Kasumi-1 (cell line): ENCODE measurements around the gene RNF25.

ENCODE experiments used
- DNase-seq, 2 experiments: peaks; one replicate each; lab custom pipeline; 2025; lab: John Stamatoyannopoulos, UW

The RNF25 gene

DNA sequence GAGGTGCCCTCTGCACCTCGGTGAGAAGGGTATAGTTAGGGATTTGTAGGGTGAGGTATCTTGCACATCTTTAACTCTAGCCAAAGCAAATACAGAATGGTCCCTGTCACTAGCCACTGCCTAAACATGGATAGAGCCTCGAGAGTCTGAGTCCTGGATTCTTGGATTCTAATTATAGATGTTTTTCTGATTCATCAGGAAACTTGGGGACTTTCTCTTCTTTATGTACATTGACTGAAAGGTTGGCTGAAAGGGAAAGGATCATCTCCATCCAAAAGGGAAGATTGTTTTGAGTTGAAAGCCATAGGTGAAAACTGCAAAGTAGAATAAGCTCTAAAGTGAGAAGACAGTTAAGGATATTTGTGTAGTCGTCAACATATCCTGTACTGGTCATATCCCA lies 8.3 kb upstream of the RNF25 start:
- no peak for DNase-seq

DNA sequence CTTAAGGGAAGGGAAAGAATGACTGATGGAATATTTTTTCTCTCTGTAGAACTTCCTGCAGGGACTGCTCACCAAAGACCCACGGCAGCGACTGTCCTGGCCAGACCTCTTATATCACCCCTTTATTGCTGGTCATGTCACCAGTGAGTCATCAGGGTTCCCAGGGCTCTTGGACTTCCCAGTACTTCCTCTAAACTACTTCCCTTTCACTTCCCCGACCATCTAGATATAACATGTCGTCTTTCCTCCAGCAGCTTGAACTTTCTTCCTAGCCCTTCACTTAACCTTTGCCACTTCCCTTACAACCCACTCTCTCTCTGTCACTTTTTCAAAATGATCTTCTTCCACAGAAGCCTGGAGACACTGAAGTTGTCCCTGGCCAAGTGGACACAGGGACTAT lies 7.3 kb upstream of the RNF25 start:
- no peak for DNase-seq

DNA sequence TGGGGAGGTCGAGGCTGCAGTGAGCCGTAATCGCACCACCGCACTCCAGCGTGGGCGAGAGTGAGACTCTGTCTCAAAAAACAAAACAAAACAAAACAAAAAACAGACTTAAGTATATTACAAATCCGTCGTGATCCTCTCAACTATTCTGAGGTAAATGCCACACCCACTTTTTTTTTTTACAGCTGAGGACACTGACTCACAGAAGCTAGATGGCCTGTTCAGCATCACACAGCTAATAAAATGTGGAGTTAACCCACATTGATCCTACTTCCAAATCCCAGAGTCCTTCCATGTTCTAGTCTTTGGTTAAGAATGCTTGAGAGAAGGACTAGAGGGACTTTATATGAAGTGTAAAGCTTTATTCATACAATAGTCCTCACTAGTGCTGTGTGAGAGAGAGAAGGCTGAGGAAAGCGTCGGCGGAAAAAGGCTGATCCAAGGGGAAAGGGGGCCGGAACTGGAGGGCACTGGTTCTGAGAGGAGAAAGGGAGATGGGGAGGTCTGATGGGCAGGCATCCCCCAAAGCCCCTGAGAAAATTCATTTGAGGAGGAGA lies 627 bp downstream of the RNF25 start:
- no peak for DNase-seq

DNA sequence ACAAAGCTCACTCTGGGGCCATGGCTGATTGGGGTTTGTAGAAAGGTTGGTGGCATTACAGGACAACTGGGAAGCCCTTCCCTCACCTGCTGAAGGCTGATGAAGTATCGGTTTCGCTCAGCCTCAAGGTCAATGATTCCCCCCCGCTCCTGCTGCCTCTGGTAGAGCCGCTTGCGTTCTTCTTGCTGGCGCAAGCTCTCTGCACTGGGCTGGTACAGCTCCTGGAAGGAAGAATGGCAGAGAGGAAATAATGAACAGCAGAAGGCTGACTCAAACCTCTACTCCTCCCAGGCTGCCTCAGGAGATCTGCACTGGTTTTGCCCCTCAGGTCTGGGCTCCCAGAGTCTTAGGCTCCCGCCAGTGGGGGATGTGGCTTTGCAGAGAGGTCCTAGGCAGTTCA lies 7.1 kb downstream of the RNF25 start:
- DNase-seq: no peak

DNA sequence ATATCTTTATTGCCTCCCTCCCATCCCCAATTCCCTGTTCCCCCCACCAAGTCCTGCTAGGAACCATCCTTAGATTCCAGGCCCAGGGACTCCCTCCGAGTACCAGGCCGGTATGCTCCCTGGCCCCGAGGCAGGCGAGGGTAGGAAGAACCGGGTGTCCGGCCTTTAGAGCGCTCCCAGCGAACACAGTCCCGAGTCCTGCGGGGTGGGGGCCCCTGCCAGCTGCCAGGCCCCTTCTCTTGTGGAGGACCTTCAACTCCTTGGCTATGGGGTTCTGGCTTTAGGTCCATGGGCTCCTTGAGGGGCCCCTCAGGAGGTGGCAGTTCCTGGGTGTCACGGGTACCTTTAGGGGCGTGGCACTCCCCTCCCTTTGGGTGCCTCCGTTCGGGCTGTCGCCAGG lies 7.9 kb downstream of the RNF25 start:
- DNase-seq: no peak

DNA sequence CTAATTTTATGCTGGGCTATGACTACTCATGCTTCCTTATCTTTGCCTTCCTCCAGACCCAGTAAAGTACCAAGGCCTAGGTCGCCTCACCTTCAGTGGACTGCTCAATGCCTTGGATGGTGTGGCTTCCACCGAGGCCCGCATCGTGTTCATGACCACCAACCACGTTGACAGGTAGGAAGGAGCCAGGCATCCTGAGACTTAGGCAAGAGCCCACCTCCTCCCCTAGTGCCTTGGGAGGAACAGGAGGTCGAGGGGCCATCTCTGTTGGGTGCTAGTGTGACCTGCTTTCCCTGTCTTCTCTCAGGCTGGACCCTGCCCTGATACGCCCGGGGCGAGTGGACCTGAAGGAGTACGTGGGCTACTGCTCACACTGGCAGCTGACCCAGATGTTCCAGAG lies 9.0 kb downstream of the RNF25 start:
- no peak for DNase-seq

DNA sequence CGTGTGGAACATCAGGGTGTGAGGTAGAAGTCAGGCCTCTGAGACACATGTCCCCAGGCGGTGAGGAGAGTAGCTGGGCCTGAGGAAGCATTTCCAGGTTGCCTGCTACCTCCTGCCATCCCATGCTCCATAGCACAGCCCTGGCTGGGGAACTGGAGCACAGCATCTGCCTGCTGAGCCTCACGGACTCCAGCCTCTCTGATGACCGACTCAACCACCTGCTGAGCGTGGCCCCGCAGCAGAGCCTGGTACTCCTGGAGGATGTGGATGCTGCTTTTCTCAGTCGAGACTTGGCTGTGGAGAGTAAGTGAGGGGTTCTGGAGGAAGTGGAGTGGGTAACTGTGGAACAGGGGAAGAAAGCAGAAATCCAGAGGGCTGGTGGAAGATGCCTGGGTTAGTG lies 9.4 kb downstream of the RNF25 start:
- no peak for DNase-seq

DNA sequence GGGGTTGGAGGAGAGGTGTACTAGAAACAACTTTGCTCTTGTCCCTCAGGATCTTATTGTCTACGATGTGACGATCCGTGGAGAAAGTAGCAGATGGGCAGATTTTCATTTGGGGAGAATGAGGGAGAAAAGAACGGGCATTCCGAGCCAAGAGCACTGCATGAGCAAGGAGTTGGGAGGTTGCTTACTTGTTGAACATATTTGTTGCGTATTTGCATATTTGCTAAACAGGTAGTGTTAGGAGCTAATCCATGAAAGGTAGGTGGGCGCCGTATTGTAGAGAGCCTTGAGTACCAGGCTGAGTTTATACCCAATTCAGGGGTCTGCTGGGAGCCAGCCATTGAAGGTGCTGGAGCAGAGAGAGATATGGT lies 11.8 kb downstream of the RNF25 start:
- DNase-seq: no peak

DNA sequence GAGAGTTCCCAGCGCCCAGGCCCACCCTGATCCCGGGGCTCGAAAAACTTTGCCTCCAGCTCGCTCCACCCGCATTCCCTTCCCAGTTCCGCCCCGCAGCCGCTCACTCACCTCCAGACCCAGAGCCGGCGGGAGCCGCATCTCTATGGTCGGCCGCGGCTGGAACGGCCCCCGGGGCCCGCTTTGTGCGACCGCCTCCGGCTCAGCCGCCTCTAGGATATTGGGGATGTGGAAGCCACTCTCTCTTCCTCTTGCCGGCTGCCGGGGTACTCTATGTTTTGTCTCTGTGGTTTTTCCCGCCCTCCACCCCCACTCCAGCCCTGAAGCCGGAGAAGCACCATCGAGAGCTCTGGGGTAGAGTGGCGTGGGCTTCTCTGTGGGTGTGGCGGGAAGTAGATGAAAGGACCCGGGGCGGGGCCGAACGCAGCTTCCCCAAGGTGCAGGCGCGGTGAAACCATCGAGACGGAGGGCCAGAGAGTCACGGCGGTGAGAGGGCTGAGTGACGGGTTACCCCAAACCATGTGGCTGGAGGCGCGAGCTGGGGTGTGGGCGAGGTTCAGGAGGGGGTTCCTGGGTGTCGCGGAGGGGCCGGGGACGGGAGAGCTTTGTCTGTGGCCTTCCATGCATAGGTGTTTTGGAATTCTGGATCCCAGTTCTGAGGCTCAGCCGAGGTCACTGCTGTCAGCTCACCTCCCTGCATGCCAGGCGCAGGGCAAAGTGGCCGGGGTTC lies 12.4 kb downstream of the RNF25 start, which contains the start of the genes BCS1L and ZNF142:
Gene BCS1L, plus strand, starts transcription at position 426 of the 730 bp plus-strand sequence. CDS start 1,305 bp downstream, outside the sequence.
Gene ZNF142, minus strand, starts transcription at position 366 of the 730 bp plus-strand sequence. CDS start 3,194 bp downstream, outside the sequence.
- peak; percentile 78 to 81 for DNase-seq

DNA sequence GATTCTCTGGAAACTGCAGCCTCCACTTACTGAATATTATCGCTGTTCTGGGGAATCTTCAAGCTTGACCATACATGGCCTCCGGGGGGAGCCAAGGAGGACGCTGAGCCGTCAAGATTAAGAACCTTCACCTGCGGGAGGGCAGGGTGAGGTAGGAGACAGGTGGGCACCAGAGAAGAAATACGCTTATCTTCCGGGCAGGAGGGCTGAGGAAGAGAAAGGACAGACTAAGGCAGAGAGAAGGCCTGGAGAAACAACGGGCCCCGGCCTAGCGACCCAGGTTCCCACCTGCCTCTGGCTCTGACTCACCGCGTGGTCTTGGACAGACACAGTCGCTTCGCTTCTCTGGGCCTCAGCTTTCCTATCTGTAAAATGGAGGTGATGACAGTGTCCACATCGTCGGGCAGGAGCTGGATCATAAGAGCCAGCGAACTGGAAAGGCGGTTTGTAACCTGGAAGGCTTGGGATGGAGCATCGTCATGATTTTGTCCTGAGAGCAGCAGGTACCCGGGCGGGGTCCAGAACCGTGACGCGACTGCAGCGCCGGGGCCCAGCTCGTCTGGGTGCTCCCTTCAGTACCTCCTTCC lies 13.0 kb downstream of the RNF25 start:
- DNase-seq: peak; percentile 16 to 33

DNA sequence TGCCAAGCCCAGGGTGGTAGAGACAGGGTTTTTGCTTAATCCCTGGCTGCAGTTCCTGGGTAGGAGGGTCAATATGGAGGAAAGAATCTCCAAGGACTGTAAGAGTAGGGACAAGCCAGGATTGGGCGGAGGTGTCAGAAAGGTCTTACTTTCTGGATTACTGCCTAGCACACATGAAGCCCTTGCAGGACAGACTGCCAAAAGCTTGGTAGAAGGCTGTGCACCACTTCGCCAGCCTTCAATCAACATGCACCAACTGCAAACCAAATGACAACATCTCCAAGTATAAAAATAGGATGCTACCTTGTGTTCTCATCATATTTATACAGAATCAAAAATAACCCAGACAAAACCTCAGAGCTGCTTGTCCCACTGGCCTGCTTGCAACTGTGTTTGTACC lies 16.1 kb downstream of the RNF25 start:
- DNase-seq: no peak

DNA sequence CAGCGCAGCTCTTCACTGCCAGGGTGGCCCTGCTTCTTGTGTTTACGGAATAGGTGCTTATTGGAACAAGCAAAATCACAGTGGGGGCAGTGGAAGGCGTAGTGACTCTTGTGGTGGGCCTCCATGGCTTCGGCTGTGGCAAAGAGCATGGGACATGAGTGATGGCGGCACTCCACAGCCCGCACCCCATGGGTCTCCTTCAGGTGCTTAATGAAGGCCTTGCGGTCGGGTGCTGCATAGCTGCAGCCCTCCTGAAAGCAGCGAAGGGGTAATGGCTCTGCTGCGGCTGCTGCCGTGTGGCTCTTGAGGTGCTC lies 23.1 kb downstream of the RNF25 start:
- DNase-seq: no peak

DNA sequence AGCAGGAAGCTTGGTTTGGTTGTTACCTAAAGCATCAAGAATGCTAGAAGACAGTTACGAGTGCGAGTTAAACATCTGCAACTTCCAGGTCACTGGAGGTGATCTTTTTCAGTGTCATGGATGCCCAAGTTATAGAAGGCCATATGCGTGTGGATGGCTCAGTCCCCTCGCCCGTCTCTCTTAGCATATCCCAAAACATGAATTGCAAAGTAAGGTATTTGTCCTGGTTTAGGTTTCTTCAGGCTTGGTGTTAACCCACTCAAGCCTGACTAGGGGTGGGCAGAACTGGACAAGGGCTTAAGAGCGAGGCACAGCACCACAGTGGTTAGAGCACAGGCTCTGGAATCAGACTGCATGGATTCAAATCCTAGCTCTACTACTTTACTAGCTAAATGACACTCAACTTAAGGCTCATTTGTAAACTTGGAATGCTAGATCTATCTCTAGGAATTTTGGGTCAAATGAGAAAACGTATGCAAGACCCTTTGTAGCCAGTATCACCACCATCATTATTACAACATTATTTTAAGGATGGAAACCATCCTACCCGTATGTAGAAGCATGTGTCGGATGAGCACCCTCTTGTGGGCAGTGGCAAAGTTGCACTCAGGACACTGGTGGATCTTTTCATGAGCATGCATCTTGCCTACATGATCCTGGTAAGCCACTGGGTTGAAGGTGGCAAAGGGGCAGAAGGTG lies 23.6 kb downstream of the RNF25 start:
- peak; percentile 14 to 27 for DNase-seq

DNA sequence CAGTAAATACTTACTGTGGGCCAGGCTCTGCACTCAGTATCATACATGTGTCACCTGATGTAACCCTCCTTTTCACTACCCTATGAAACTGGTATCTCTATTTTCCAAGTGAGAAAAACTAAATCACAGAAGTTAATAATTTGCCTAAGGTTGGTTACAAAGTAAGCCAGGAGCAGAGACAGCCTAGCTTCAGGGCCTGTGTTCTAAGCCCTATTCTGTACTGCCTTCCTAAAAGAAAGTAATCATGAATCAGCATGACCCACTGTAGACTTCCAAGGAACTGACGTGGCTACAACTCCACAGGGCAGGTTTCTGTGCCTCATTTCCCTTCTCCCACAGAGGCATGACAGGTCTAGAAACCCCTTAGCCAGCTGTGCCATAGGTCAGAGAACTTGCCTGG lies 26.7 kb downstream of the RNF25 start:
- DNase-seq: no peak

DNA sequence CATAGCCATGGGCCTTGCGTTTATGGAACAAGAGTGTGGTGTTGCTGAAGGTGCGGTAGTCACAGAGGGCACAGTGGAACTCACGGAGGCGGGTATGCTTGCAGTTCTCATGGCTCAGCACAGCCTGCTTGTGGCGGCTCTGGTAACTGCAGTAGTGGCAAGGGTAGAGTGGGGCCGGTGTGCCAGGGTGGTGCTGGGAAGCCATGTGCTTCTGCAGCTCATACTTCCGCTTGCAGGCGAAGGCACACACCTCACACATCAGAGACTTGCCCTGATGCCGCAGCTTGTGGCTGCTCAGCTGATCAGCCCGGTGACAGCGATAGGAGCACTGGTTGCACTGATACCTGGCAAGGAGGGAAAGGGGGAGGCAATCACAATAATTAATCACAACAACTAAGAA lies 27.1 kb downstream of the RNF25 start:
- DNase-seq: no peak

DNA sequence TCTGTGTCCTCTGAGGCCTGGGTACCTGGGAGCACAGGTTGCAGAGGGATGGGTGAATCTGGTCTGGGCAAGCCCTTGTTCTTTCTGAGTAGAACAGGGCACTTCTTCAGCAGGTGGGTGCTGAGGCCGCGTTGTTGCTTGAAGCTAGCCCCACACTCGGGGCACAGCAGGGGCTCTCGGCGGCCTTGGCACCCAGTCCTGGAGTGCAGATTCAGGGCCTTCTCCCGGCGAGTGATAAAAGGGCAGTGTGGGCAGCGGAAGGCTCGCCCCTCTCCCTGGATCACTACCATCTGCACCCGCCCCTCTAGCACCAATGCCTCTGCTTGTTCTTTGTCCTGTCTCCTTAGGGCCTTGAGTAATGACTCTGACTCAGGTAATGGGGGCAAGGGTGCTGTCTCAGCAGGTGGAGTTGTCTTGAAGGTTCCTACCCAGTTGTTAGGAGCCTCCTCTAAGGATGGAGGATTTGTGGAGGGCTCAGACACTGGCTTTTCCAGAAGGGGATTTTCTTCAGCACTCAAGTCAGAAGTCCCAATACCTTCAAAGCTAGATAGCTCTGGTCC lies 28.0 kb downstream of the RNF25 start:
- no peak for DNase-seq

DNA sequence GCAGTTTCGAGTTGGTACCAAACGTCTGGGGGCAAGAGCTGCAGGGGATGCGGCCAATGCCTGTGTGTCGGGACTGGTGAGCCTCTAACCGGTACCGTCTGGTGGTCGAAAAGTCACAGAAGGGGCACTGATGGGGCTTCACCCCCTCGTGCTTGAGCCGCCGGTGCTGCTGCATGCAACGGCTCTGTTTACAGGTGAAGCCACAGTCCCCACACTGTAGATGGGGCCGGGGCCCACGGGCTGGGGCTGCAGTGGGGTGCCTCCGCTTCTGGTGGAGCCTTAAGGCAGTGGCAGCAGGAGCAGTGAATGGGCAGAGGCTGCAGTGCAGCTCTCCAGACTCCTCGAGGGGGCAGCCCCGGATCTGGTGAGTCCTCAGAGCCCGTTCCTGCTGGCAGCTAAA lies 29.0 kb downstream of the RNF25 start:
- DNase-seq: no peak

DNA sequence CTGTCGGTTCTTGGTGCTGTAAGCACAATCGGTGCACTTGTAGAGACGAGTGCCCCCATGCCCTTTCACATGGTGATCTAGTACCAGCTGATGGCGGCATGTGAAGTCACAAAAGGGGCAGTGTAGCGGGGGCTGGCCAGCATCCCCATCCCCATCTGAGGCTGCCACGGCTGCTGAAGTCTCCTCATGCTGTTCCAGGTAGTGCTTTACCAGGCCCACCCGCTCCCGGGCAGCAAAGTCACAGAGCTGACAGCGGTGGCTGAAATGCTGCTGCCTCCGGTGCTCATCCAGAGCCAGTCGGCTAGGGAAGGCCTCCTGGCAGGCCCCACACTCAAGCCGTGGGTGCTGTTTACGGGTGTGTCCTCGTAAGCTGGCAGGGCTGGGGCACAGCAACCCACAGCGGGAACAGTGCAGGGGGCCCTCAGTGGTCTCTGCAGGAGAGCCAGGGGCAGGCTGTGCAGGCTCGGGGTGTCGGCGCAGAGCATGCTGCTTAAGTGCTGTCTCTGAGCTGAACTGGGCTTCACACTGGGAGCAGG lies 29.6 kb downstream of the RNF25 start:
- no peak for DNase-seq

DNA sequence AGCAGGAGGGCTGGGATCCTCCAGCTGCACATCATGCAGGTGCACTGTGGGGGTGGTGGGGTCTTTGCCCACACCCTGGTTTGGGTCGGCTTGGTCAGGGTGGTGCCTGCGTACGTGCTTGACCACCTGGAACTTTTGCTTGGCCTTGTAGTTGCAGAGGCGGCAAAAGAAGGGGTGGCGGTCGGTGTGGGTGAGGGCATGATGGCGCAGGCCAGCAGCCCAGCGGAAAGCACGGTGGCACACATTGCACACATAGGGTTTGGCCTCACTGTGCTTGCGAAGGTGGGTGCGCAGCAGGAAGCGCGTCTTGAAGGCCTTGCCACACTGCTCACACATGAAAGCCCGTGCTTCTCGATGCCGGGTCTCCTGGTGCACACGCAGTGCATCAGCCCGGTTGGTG lies 33.4 kb downstream of the RNF25 start:
- DNase-seq: no peak

DNA sequence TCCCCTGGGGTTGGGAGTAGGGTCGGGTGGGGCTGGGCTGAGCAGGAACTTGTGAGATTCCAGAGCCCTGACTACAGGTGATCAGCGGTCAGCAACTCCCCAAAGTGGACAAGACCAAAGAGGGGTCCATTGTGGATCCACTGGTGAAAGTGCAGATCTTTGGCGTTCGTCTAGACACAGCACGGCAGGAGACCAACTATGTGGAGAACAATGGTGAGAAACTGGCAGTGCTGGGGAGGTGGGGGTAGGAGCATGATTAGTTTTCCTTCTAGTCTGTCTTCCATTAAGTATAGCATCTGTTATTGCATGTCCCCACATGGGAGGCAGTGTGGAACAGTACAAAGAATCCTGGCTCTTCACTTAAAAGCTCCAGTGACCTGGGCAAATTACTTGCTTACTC lies 36.1 kb downstream of the RNF25 start:
- DNase-seq: no peak

DNA sequence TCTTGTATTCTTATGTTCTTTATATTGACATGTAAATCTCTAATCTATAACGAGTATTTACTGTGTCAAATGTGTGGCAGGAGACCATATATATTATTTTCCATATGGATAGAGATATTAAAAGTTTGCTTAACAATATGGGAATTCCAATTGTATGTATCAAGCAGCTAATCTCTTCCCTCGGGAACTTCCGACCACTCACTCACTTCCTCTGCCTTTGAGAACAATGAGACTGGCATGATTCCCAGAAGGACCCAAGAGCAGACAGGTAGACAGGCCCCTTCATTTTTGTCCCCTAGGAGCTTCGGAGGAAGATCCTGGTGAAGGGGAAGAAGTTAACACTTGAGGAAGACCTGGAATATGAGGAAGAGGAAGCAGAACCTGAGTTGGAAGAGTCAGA lies 40.0 kb downstream of the RNF25 start:
- DNase-seq: no peak

DNA sequence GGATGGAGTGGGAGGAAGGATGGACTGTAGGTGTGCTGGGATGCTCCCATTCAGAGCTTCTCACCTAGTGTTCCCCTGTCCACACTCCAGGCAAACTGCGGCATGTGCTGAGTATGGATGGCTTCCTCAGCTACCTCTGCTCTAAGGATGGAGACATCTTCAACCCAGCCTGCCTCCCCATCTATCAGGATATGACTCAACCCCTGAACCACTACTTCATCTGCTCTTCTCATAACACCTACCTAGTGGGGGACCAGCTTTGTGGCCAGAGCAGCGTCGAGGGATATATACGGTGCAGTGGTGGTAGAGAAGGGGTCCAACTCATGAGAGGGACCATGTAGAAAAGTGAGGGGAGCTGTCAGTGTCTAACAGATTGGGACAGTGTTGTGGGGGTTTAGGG lies 43.9 kb downstream of the RNF25 start:
- DNase-seq: no peak

DNA sequence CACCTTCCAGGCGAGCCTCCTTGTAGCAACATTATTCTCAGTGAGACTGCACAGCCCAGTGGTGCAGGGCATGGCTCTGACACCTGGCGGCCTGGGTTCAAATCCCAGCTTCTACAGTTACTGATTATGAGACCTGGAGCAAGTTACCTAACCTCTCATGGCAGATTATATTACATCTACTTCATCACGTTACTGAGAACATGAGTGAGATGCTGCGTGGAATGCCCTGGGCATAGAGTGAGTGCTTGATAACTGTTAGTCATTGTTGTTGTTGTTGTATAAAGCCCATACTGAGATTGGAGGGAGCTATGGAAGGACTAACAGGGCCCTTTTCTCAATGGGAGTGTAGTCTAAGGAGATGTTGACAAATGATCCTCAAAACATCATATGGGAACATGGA lies 45.4 kb downstream of the RNF25 start:
- no peak for DNase-seq
